Adrenal gland (tissue), 5 donors: ENCODE measurements around the gene DBR1.

Experiments used
- POLR2A ChIP-seq, 2 donors: fragments of 450-650 bp; IDR thresholded peaks; one replicate each; pipeline ENCODE4 v1.6.1; 2017; ENCODE audit warnings: antibody characterized with exemption in 2 of 2, mild to moderate bottlenecking in 2 of 2, moderate library complexity in 1 of 2
- TF ChIP-seq, protein P1 (sequence below), 6 experiments: fragments of 450-650 bp in 4 of 6; fragments of 200-600 bp in 2 of 6; sonication (generic) in 1 of 6; IDR thresholded peaks; 1 replicate in 5 of 6; 2 replicates in 1 of 6; pipeline versions ENCODE4 v1.5.1 to v1.8.0; 2016 to 2021; ENCODE audit warnings: antibody characterized with exemption in 6 of 6, mild to moderate bottlenecking in 2 of 6, moderate library complexity in 1 of 6
- donor health status: DM: no; HTN: no; CAD: no.

DNA sequence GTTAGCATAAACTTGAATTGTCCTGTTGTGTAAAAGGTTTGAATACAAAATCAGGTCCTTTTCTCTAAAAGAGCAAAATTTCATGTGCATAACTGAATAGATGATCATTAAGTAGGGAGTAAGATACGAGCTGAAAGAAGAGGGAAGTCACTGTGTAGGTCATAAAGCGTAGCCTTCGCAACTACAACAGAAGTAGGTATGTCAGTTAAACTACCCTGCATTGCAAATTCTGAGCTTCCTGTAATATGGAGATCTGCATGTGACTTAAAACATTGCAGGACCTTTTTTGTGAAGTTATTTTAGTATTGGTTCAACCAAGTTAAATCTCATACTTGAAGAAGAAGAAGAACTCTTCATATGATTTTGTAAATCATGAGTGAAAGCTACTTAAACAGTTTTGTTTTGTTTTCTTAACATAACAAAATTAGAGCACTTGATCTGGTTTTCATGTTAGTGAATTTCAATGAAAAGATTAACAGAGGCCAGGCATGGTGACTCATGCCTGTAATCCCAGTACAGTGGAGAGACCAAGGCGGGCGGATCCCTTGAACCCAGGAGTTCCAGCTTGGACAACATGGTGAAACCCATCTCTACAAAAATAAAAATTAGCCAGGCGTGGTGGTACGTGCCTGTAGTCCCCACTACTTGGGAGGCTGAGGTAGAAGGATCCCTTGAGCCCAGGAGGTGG is 38.8 kb upstream of the DBR1 start:
- TF ChIP-seq, protein P1, sequence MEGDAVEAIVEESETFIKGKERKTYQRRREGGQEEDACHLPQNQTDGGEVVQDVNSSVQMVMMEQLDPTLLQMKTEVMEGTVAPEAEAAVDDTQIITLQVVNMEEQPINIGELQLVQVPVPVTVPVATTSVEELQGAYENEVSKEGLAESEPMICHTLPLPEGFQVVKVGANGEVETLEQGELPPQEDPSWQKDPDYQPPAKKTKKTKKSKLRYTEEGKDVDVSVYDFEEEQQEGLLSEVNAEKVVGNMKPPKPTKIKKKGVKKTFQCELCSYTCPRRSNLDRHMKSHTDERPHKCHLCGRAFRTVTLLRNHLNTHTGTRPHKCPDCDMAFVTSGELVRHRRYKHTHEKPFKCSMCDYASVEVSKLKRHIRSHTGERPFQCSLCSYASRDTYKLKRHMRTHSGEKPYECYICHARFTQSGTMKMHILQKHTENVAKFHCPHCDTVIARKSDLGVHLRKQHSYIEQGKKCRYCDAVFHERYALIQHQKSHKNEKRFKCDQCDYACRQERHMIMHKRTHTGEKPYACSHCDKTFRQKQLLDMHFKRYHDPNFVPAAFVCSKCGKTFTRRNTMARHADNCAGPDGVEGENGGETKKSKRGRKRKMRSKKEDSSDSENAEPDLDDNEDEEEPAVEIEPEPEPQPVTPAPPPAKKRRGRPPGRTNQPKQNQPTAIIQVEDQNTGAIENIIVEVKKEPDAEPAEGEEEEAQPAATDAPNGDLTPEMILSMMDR (IDR thresholded peaks at IDR 0.05), result no peak
- TF ChIP-seq POLR2A (IDR thresholded peaks at IDR 0.05), result no peak
